Brain microvascular endothelial cell (primary cell): Measurements from ENCODE around the gene PRR13.

ENCODE experiments used
- DNase-seq: peaks from one replicate; pipeline ENCODE4 v3.0.0-alpha.2; 2020
- H3K27ac ChIP-seq: fragments of 250-450 bp; sonication (Bioruptor Pico); 2 replicates; pipeline ENCODE4 v1.5.1; 2020; ENCODE audit warnings: mild to moderate bottlenecking, moderate library complexity
- H3K27me3 ChIP-seq: fragments of 250-450 bp; sonication (Bioruptor Pico); replicated peaks from 2 replicates; pipeline ENCODE4 v1.5.1; 2020; ENCODE audit warnings: mild to moderate bottlenecking
- H3K36me3 ChIP-seq: fragments of 250-450 bp; sonication (Bioruptor Pico); replicated peaks from 2 replicates; pipeline ENCODE4 v1.5.1; 2020; ENCODE audit warnings: mild to moderate bottlenecking
- H3K4me3 ChIP-seq: 2 replicates; pipeline ENCODE4 v1.5.1; 2011; ENCODE audit warnings: low read depth, mild to moderate bottlenecking, control low read depth, low read length, moderate library complexity
- in situ Hi-C: cut with HindIII; loops from 2 replicates; pipeline ENCODE4 v1.10.0; 2017; ENCODE audit warnings: low sequenced_read_pairs, low pct_ligation_motif_present
- TF ChIP-seq, protein P1 (sequence below): IDR thresholded peaks from 2 replicates; pipeline ENCODE4 v1.5.1; 2011; ENCODE audit warnings: low read depth, mild to moderate bottlenecking, moderate library complexity, low read length, control low read depth, inconsistent platforms; ENCODE audit errors: missing control alignments

The PRR13 gene

DNA sequence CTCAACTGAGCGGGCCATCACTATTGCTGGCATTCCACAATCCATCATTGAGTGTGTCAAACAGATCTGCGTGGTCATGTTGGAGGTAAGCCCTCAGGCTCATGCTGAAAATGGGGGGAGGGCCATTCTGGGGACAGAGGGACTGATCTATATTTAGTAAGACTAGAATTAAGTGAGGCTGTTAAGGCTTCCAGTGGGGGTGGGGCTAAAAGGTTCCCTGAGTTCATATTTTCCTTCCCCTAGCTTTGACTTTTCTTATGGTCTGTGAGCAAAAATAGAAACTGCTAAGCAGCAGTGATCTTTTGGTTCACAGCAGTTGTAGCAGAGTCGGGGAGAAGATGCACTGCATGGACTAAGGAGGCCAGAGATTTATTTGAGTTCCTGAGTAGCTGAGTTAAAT is 19.5 kb downstream of the PRR13 start:
- H3K36me3 ChIP-seq = peaks cover 99% of the 10 kb centered on the region

DNA sequence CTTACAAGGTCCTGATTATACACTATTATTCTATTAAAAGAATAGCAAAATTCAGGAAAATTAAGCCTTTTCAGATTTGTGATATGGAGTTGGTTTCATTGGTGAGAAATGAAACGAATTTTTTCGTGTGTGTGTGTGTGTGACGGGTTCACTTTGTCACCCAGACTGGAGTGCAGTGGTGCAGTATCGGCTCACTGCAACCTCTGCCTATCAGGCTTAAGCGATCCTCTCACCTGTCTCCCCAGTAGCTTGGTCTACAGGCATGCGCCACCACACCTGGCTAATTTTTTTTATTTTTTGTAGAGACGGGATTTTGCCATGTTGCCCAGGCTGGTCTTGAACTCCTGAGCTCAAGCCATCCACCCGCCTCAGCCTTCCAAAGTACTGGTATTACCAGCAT is 20.1 kb downstream of the PRR13 start:
- in situ Hi-C loops = no loop called here
- Histone ChIP-seq H3K27me3 (no peaks in the 10 kb centered on the region), H3K27ac (no peak overlapping the region), H3K4me3 (no peak overlapping the region), H3K36me3 (peaks cover 99% of the 10 kb centered on the region)
- TF ChIP-seq, protein P1, sequence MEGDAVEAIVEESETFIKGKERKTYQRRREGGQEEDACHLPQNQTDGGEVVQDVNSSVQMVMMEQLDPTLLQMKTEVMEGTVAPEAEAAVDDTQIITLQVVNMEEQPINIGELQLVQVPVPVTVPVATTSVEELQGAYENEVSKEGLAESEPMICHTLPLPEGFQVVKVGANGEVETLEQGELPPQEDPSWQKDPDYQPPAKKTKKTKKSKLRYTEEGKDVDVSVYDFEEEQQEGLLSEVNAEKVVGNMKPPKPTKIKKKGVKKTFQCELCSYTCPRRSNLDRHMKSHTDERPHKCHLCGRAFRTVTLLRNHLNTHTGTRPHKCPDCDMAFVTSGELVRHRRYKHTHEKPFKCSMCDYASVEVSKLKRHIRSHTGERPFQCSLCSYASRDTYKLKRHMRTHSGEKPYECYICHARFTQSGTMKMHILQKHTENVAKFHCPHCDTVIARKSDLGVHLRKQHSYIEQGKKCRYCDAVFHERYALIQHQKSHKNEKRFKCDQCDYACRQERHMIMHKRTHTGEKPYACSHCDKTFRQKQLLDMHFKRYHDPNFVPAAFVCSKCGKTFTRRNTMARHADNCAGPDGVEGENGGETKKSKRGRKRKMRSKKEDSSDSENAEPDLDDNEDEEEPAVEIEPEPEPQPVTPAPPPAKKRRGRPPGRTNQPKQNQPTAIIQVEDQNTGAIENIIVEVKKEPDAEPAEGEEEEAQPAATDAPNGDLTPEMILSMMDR = no peak
- DNase-seq = no peak

More for the DNA sequence above, 19.5 kb downstream of the PRR13 start:
- TF ChIP-seq, protein P1 = no peak
- Histone ChIP-seq H3K27me3 (no peaks in the 10 kb centered on the region), H3K27ac (no peak overlapping the region), H3K4me3 (no peak overlapping the region)
- no peak for DNase-seq
- in situ Hi-C loops = no loop called here

DNA sequence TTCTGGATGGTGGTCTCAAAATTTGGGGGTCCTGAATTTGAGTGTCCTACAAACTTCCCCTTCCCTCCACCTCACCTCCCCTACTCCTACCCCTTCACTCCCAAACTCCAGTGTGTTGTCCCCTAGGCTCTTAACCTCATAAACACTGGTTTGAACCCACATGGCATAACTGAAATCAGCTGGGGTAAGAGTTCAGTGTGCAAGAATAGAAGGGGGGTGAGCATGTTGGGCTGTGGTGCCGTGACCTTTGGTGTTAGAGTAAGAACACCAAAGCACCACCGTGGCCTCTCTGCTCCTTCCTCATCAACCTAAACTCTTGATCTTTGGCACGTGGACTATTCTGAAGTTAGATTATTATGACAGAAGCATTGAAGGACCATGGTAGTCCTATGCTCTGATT is 21.4 kb downstream of the PRR13 start:
- DNase-seq = no peak
- Histone ChIP-seq H3K4me3 (no peak overlapping the region), H3K36me3 (peaks cover 99% of the 10 kb centered on the region), H3K27me3 (no peaks in the 10 kb centered on the region), H3K27ac (no peak overlapping the region)
- in situ Hi-C loops = no loop called here
- TF ChIP-seq, protein P1 = no peak

DNA sequence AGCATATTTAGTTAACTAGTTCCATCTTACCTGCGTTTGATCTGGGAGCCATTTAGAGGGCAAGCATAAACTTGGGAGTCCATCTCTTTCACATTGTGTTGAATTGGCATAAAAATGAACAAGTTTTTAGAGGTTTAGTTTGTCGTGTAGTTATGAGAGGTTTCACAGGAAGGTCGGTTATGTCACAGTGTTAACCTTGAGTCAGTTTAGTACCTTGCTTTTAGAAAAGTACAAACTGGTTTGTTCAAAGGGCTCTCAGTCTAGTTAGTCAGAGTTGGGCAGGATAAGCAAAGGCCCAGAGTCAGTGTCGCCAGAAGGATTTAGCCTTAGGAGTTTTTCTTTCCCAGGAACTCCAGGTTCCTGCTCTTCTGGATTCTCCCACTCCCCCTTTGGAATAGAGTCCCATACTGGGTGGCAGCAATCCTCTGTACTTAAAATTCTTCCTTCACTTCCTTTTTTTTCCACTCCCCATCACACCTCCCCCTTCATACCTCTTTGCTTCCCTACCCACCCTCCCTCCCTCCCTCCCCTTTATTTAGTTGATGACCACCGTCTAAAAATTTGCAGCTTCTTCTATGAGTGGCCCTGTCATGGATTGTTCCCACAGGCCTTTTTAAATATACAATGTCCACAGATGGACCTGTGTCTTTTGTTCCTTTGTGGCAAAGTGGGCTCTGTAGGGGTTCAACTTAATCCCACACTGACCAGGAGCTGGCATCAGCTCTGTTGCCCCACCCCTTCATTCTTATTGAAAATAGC is 22.4 kb downstream of the PRR13 start:
- Histone ChIP-seq H3K4me3 (no peak overlapping the region), H3K27me3 (no peaks in the 10 kb centered on the region), H3K27ac (no peak overlapping the region), H3K36me3 (peaks cover 99% of the 10 kb centered on the region)
- in situ Hi-C loops = no loop called here
- no peak for DNase-seq
- TF ChIP-seq, protein P1 = no peak

DNA sequence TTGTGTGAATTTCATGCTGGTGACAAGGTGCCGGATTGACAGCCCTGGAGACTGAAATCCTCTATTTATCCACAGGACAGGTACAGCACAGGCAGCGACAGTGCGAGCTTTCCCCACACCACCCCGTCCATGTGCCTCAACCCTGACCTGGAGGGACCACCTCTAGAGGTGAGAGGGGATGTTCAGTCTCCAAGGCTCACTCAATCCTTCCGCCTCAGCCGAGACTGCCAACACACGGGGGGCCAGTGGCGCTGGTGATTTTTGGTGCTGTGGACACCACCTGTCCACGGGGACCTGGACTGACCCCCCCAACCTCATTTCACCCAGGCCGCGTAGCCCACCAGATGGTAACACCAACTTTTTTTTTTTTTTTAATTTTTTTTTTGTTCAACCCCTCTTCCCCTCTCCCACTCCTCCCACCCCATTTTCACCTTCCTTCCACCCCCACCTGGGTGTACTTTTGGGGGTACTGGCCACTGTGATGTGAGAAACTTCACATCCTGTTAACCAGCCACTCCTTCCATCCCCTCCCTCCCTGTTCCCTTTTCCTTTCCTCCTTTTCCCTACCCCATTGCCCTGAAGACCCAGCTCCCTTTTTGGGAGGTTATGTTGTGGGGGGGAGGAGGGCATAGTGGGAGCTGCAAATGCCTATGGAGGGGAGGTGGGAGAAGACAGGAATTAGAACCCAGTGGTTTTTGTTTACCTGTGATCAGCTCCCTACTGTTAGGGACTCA is 23.3 kb downstream of the PRR13 start:
- in situ Hi-C loops = no loop called here
- TF ChIP-seq, protein P1 = no peak
- peaks cover 97% of the 10 kb centered on the region for H3K36me3 ChIP-seq
- no peak overlapping the region for H3K27ac ChIP-seq
- DNase-seq = no peak
- no peaks in the 10 kb centered on the region for H3K27me3 ChIP-seq
- H3K4me3 ChIP-seq = no peak overlapping the region
